ENCODE measurements around the gene HNRNPH2. TPM values are rescaled to one million over a fixed set of nuclear protein-coding genes. Genes with fewer than 3 reads are reported as not detected.

Gene HNRNPH2
- total and polyA plus RNA-seq, 12 donors: 30.7 to 74.9 (median 59.3) TPM

DNA sequence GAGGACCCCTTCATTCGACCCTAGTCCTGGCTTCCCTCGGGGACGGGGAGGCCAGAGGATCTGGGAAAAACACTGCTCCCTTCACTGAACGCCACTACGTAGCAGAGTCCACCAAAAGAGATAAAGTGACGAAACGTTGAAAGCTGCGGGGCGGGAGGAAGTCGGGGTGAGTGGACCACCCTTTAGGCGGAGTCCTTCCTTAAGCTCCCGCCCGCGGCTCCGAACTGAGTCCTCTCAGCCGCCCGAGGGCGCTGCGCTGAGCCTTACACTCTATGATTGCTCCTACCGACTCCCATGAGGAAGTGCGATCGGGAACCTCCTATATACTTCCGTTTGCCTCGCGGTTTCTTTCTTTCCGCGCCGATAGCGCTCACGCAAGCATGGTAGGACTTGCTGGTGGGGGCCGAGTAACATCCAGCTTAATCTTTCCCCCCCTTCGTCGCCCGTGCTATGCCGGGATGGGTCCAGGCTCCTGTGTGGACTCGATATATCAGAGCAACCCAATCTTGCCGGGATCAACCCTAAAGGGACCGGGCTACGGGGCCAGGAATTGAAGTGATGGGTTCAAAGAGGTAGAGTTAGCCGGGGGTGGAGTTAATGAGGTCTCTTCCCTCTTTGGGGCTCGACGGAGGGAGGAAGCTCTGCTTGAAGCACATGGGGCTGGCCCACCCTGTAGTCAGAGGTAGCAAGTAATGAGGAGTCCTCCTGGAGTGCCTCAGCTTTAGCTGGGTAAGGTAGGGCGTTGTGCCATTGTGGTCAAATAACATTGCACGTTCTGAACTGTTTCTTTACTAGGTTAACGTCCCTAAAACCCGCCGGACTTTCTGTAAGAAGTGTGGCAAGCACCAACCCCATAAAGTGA, 17.1 kb upstream of the HNRNPH2 start, which contains the start of gene RPL36A:
RPL36A (plus strand) TSS at position 348 of the 862 bp plus-strand sequence; CDS start at position 381, 33 bp downstream.
- H3K4me1 ChIP-seq: peaks cover 0 to 17% (median 7%) of the 10 kb centered on the region in 9 donors
- DNase-seq (peak; percentile 79 to 84), ATAC-seq (peak; percentile 97 to 100 (median 99))
- H3K36me3 ChIP-seq: peaks cover 0 to 38% (median 0%) of the 10 kb centered on the region in 9 donors
- peak within 1 kb of the TSS in 9 of 10 donors; percentile 28 to 87 (median 69) for H3K27ac ChIP-seq
- no peaks in the 10 kb centered on the region for H3K9me3 ChIP-seq
- H3K27me3 ChIP-seq: no peaks in the 10 kb centered on the region
- peak within 1 kb of the TSS; percentile 28 to 70 (median 62) for H3K4me3 ChIP-seq
- intact Hi-C loops (cut with DNase I): no loop called here
- WGBS, 2 donors: 0% methylated on average over 43 to 47 of the region's 47 CpGs
- TF ChIP-seq, protein P1, sequence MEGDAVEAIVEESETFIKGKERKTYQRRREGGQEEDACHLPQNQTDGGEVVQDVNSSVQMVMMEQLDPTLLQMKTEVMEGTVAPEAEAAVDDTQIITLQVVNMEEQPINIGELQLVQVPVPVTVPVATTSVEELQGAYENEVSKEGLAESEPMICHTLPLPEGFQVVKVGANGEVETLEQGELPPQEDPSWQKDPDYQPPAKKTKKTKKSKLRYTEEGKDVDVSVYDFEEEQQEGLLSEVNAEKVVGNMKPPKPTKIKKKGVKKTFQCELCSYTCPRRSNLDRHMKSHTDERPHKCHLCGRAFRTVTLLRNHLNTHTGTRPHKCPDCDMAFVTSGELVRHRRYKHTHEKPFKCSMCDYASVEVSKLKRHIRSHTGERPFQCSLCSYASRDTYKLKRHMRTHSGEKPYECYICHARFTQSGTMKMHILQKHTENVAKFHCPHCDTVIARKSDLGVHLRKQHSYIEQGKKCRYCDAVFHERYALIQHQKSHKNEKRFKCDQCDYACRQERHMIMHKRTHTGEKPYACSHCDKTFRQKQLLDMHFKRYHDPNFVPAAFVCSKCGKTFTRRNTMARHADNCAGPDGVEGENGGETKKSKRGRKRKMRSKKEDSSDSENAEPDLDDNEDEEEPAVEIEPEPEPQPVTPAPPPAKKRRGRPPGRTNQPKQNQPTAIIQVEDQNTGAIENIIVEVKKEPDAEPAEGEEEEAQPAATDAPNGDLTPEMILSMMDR (IDR thresholded peaks at IDR 0.05): peak; percentile 31 to 82 (median 59)

DNA sequence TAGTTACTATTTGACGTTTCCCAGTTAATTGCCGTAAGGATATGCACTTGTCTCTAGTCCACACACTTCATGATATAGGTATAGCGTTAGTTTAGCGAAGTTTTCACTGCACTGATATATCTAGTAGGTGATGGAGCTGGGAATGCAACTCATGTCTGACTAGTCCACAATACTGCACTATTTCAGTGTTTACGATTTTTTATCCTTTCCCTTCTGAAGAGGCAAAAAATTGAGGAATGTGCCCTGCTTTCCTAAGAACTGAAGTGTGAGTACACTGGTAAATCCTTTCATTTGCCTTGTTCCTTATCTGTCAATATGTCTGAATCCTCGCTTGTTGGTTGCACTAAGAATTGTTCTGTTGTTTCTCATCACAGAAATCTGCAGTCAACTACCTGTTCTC, 16.2 kb upstream of the HNRNPH2 start:
- no peak for ATAC-seq
- peak overlapping the region in 6 of 10 donors; percentile 59 to 87 (median 73) for H3K27ac ChIP-seq
- peaks cover 0 to 4% (median 0%) of the 10 kb centered on the region in 7 donors for H3K27me3 ChIP-seq
- H3K4me1 ChIP-seq: peaks cover 0 to 17% (median 7%) of the 10 kb centered on the region in 9 donors
- H3K9me3 ChIP-seq: no peaks in the 10 kb centered on the region
- H3K36me3 ChIP-seq: peaks cover 0 to 47% (median 0%) of the 10 kb centered on the region in 9 donors
- intact Hi-C loops (cut with DNase I): no loop called here
- no peak for DNase-seq
- H3K4me3 ChIP-seq: peak overlapping the region; percentile 28 to 70 (median 62)
- TF ChIP-seq, protein P1 (IDR thresholded peaks at IDR 0.05): no peak
- 42 to 50% methylated on average over 6 of the region's 6 CpGs for WGBS, 2 donors

DNA sequence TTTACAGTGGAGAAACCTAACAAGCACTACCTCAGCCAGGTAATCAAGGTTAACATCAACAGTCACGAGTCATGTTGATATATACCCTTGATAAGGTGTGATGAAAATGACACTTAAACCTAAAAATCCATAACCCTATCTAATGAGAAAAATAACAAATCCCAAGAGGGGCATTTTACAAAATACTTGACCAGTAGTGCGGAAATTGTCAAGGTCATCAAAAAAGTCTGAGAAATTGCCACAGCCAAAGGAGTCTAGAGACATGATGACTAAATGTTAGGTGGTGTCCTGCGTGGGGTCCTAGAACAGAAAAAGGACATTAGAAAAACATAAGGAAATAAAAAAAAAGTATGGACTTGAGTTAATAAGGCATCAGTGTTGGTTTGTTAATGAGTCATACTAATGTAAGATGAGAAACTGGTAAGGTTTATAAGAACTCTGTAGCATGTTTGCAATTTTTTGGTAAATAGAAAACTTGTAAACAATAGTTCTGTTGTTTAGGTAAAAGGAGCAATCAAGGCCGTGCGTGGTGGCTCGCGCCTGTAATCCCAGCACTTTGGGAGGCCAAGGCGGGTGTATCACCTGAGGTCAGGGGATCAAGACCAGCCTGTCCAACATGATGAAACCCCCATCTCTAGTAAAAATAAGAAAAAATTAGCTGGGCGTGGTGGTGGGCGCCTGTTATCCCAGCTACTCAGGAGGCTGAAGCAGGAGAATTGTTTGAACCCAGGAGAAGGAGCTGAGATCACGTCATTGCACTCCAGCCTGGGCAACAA, 14.3 kb upstream of the HNRNPH2 start:
- Histone ChIP-seq H3K4me3 (no peak overlapping the region), H3K36me3 (peaks cover 0 to 58% (median 0%) of the 10 kb centered on the region in 9 donors), H3K4me1 (peaks cover 0 to 17% (median 7%) of the 10 kb centered on the region in 9 donors), H3K27ac (no peak overlapping the region), H3K27me3 (peaks cover 0 to 7% (median 0%) of the 10 kb centered on the region in 7 donors), H3K9me3 (no peaks in the 10 kb centered on the region)
- TF ChIP-seq, protein P1 (IDR thresholded peaks at IDR 0.05): no peak
- ATAC-seq (no peak), DNase-seq (no peak)
- 85 to 91% methylated on average over 11 of the region's 11 CpGs for WGBS, 2 donors
- intact Hi-C loops (cut with DNase I): no loop called here

DNA sequence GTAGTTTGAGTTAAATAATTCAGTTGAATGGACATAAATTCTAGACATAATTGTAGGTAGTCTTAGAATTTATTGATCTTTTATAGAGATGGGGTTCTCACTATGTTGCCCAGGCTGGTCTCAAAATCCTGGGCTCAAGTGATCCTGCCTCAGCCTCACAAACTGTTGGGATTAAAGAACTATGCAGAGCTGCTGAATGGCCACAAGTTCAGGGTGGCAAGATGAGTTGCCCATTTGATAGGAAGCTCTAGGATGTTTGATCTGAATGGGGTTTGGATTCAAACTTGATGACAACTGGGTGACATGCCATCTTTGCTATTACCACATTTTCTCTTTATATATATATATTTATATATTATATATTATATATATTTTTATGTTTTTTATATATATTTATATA, 13.7 kb upstream of the HNRNPH2 start:
- intact Hi-C loops (cut with DNase I): no loop called here

More for the DNA sequence above, 13.7 kb upstream of the HNRNPH2 start:
- Histone ChIP-seq H3K27ac (no peak overlapping the region), H3K36me3 (peaks cover 0 to 58% (median 0%) of the 10 kb centered on the region in 9 donors), H3K27me3 (peaks cover 0 to 7% (median 0%) of the 10 kb centered on the region in 7 donors), H3K9me3 (no peaks in the 10 kb centered on the region), H3K4me1 (peaks cover 0 to 17% (median 7%) of the 10 kb centered on the region in 9 donors), H3K4me3 (no peak overlapping the region)
- TF ChIP-seq, protein P1 (IDR thresholded peaks at IDR 0.05): no peak
- ATAC-seq: no peak
- no peak for DNase-seq
